ENCODE data around the gene JMJD1C. TPM values are rescaled to one million over a fixed set of nuclear protein-coding genes. Genes with fewer than 3 reads are reported as not detected.

The JMJD1C gene
- total RNA-seq, 1 experiment from 2014 or later = 66.3 TPM

GRCh38 chr10:63166742-63167258, 299.0 kb downstream of the JMJD1C start (continued):
- TF ChIP-seq TCF7L2 (IDR thresholded peaks at IDR 0.05; ENCODE audit: borderline replicate concordance, extremely low read depth, insufficient read depth, insufficient read length) = no peak
- TF ChIP-seq, protein P1, sequence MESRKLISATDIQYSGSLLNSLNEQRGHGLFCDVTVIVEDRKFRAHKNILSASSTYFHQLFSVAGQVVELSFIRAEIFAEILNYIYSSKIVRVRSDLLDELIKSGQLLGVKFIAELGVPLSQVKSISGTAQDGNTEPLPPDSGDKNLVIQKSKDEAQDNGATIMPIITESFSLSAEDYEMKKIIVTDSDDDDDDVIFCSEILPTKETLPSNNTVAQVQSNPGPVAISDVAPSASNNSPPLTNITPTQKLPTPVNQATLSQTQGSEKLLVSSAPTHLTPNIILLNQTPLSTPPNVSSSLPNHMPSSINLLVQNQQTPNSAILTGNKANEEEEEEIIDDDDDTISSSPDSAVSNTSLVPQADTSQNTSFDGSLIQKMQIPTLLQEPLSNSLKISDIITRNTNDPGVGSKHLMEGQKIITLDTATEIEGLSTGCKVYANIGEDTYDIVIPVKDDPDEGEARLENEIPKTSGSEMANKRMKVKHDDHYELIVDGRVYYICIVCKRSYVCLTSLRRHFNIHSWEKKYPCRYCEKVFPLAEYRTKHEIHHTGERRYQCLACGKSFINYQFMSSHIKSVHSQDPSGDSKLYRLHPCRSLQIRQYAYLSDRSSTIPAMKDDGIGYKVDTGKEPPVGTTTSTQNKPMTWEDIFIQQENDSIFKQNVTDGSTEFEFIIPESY (IDR thresholded peaks at IDR 0.05; ENCODE audit: extremely low read depth, insufficient replicate concordance, low read length) = no peak
- TF ChIP-seq EZH2 (IDR thresholded peaks at IDR 0.05) = no peak
- peak; percentile 79 for TF ChIP-seq RAD21 (IDR thresholded peaks at IDR 0.05; ENCODE audit: low read depth)

- RAD21 ChIA-PET (ENCODE audit: low non-redundant PET in 1 of 2, low total read pairs in 2 of 2, uncharacterized antibody in 2 of 2, unreplicated experiment in 2 of 2) = no interaction called here
- Histone ChIP-seq H3K27ac (ENCODE audit: low read depth, low read length) (no peak overlapping the region), H3K27me3 (ENCODE audit: insufficient read depth, low read length) (no peaks in the 10 kb centered on the region), H3K4me3 (replicated peaks in 1 of 2; ENCODE audit: low read depth in 1 of 2, low read length in 2 of 2) (no peak overlapping the region), H3K36me3 (ENCODE audit: control insufficient read depth in 1 of 2, insufficient read depth in 2 of 2, low read length in 2 of 2) (peaks cover 0 to 10% of the 10 kb centered on the region in 2 experiments; a peak in 1 of 4 replicates), H2AFZ (ENCODE audit: low read depth, low read length, poor library complexity, severe bottlenecking) (no peak overlapping the region), H3K9ac (ENCODE audit: low read length) (no peak overlapping the region), H4K20me1 (ENCODE audit: insufficient read depth) (0 out of 2 replicates have a peak, but pooled peaks cover 3% of the 10 kb centered on the region), H3K9me3 (ENCODE audit: control insufficient read depth in 1 of 2, insufficient read depth in 1 of 2, low read depth in 1 of 2, low read length in 2 of 2) (no peaks in the 10 kb centered on the region), H3K4me1 (ENCODE audit: control insufficient read depth in 1 of 2, insufficient read depth in 2 of 2, low read length in 2 of 2) (no peaks in the 10 kb centered on the region), H3K9me2 (ENCODE audit: insufficient read depth) (no peaks in the 10 kb centered on the region), H3K4me2 (ENCODE audit: low read length) (no peak overlapping the region), H3K79me2 (ENCODE audit: insufficient read depth, low read length) (no peaks in the 10 kb centered on the region)
- CTCF ChIA-PET = interaction anchor here (3.0 to 6.5 kb wide), 2 partner anchors 464 to 554 kb away, joined by 51 to 159 read pairs; no protein-coding TSS in a partner anchor
- DNase-seq (ENCODE audit: low read depth, low spot score) (no peak), ATAC-seq (no peak)
- intact Hi-C loops (cut with micrococcal nuclease) = no loop called here
- BruUV-seq (replicated peaks) = no TSS peak
- POLR2A ChIA-PET = no interaction called here
- TF ChIP-seq ZFX (IDR thresholded peaks at IDR 0.05) (no peak), EGR1 (IDR thresholded peaks at IDR 0.05; ENCODE audit: low read depth) (no peak), CBX3 (IDR thresholded peaks at IDR 0.05; ENCODE audit: low read depth) (no peak), POLR2A (IDR thresholded peaks at IDR 0.05; ENCODE audit: borderline replicate concordance, extremely low read depth, insufficient read depth, insufficient read length) (no peak), POLR2AphosphoS5 (IDR thresholded peaks at IDR 0.05; ENCODE audit: low read depth, low read length) (no peak), REST (IDR thresholded peaks at IDR 0.05; ENCODE audit: low read depth) (no peak), CEBPB (IDR thresholded peaks at IDR 0.05; ENCODE audit: low read depth) (no peak), JUND (IDR thresholded peaks at IDR 0.05) (no peak), SRF (IDR thresholded peaks at IDR 0.05; ENCODE audit: low read depth) (no peak), ELF1 (IDR thresholded peaks at IDR 0.05; ENCODE audit: borderline replicate concordance, low read depth) (no peak)
- TF ChIP-seq, protein P2, sequence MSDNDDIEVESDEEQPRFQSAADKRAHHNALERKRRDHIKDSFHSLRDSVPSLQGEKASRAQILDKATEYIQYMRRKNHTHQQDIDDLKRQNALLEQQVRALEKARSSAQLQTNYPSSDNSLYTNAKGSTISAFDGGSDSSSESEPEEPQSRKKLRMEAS (IDR thresholded peaks at IDR 0.05) = no peak
- TF ChIP-seq, protein P3, sequence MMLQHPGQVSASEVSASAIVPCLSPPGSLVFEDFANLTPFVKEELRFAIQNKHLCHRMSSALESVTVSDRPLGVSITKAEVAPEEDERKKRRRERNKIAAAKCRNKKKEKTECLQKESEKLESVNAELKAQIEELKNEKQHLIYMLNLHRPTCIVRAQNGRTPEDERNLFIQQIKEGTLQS (IDR thresholded peaks at IDR 0.05) = no peak
Observed at GRCh38 chr10:63165249-63165648, 300.5 kb downstream of the JMJD1C start.

Measured in HCT116 (cell line).